Activated CD4-positive, alpha-beta T cell treated with anti-CD3 and anti-CD28 coated beads, Interleukin-2, amount 10 ng/mL, durations not matched to agents 7 days and 5 days (primary cell): ENCODE measurements around the gene C2CD3. TPM values are rescaled to one million over a fixed set of nuclear protein-coding genes. Genes with fewer than 3 reads are reported as not detected.

Experiments used
- CTCF ChIA-PET: fragments of 350-600 bp; sonication (Branson Sonifier 250); formaldehyde crosslinking; loops from one replicate; lab custom pipeline; 2021; ENCODE audit warnings: antibody characterized with exemption; lab: Charles Lee
- POLR2A ChIA-PET: fragments of 350-600 bp; sonication (Branson Sonifier 250); formaldehyde crosslinking; loops from one replicate; lab custom pipeline; 2021; ENCODE audit warnings: antibody characterized with exemption; lab: Charles Lee
- DNase-seq: peaks from one replicate; pipeline ENCODE4 v3.0.0-alpha.2; 2020
- H3K27ac Mint-ChIP-seq: one replicate; pipeline ENCODE4 v1.8.0; 2021; ENCODE audit warnings: mild to moderate bottlenecking, moderate library complexity, mixed read lengths
- H3K27me3 Mint-ChIP-seq: one replicate; pipeline ENCODE4 v1.8.0; 2021; ENCODE audit warnings: mixed read lengths
- H3K36me3 Mint-ChIP-seq: one replicate; pipeline ENCODE4 v1.8.0; 2021; ENCODE audit warnings: low read depth, mixed read lengths
- H3K4me1 Mint-ChIP-seq: one replicate; pipeline ENCODE4 v1.8.0; 2021; ENCODE audit warnings: mixed read lengths
- H3K4me3 Mint-ChIP-seq: one replicate; pipeline ENCODE4 v1.8.0; 2021; ENCODE audit warnings: mild to moderate bottlenecking, moderate library complexity, mixed read lengths
- H3K9me3 Mint-ChIP-seq: one replicate; pipeline ENCODE4 v1.8.0; 2021; ENCODE audit warnings: mixed read lengths
- total RNA-seq, 2 experiments: library from RNA; stranded (reverse); gene quantifications; one replicate each; pipeline ENCODE4 v1.2.3, GENCODE V29; 2021

C2CD3 gene
- total RNA-seq, 2 experiments from 2014 or later = 34.0 to 39.1 TPM

DNA sequence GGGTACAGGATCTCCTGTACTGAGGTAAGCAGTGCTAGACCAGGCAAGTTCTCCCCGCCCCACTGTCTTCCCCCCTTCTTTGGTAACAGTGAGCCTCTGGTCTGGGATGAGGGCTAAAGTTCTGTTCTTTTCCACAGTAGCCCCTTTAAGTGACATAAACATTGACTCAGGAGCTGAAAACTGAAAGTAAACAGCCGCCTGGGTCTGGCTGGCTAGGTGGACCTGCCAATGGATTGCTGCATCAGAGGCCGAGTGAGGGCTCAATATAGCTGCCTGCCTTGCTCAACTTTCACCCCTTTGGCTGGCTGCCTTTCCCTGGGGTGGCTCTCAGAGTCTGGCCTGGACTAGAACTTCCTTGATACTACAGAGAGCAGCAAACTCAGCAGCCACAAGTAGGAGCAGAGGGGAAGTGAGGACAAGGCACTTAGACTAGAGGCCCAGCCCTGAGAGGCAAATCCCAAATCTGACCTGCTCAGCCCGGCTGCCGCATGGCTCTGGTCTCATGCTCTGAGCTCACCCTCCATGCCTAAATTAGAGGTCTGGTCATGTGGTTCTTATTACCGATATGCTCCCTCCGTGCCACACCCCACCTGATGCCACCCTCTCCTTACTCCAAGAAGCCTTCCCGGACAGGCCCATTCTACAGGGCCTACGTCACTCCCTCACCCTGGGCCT, 152.3 kb downstream of the C2CD3 start:
- Mint-ChIP-seq H3K27ac (no peak overlapping the region), H3K27me3 (no peaks in the 10 kb centered on the region), H3K36me3 (peaks cover 37% of the 10 kb centered on the region), H3K4me1 (peaks cover 32% of the 10 kb centered on the region), H3K4me3 (no peak overlapping the region), H3K9me3 (no peaks in the 10 kb centered on the region)
- ChIA-PET POLR2A (interaction anchor here (0.9 kb wide), 1 partner anchor 9 kb away, joined by 4 read pairs; no protein-coding TSS in a partner anchor), CTCF (interaction anchor here (1.0 to 2.1 kb wide), 8 partner anchors 9 to 38 kb away, joined by 3 to 5 read pairs (median 3); partner anchors contain the start of genes UCP2 and UCP3)
- DNase-seq = no peak

DNA sequence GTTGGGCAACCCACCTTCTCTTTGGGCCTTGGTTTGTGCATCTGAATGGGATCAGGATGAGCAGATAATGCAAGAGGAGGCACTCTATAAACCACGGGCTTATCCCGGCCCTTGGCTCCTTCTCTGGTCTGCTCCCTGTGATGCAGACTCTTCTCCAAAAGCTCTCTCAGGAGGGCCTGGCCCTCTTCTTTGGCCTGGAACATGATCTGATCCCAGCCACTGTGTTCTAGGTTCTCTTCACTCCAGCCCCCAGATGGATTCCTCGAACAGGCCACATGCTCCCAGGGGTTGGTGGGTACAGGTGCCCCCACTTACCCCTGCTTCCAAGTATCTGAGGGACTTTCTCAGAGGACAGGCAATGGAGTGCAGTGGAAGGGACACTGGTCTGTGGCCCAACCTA, 153.2 kb downstream of the C2CD3 start:
- no peak overlapping the region for H3K4me3 Mint-ChIP-seq
- H3K27me3 Mint-ChIP-seq = no peaks in the 10 kb centered on the region
- peaks cover 33% of the 10 kb centered on the region for H3K4me1 Mint-ChIP-seq
- DNase-seq = no peak
- H3K36me3 Mint-ChIP-seq = peaks cover 32% of the 10 kb centered on the region
- ChIA-PET POLR2A (no interaction called here), CTCF (interaction anchor here (1.0 to 2.1 kb wide), 5 partner anchors 10 to 35 kb away, joined by 3 to 5 read pairs (median 4); partner anchors contain the start of gene UCP2)
- H3K27ac Mint-ChIP-seq = no peak overlapping the region
- H3K9me3 Mint-ChIP-seq = no peaks in the 10 kb centered on the region

- H3K4me3 Mint-ChIP-seq = no peak overlapping the region
- no peak overlapping the region for H3K27ac Mint-ChIP-seq
- ChIA-PET CTCF (interaction anchor here (1.1 to 1.6 kb wide), 4 partner anchors 10 to 44 kb away, joined by 3 to 4 read pairs (median 3); partner anchors contain the start of gene UCP2), POLR2A (no interaction called here)
- no peaks in the 10 kb centered on the region for H3K9me3 Mint-ChIP-seq
- peaks cover 48% of the 10 kb centered on the region for H3K4me1 Mint-ChIP-seq
- H3K36me3 Mint-ChIP-seq = peaks cover 41% of the 10 kb centered on the region
- H3K27me3 Mint-ChIP-seq = no peaks in the 10 kb centered on the region
- no peak for DNase-seq
Measured at GRCh38 chr11:74015919-74016684, 154.7 kb downstream of the C2CD3 start.

- ChIA-PET POLR2A (no interaction called here), CTCF (interaction anchor here (1.0 to 2.2 kb wide), 6 partner anchors 9 to 32 kb away, joined by 3 to 6 read pairs (median 4); partner anchors contain the start of gene UCP2)
- no peak overlapping the region for H3K4me3 Mint-ChIP-seq
- H3K36me3 Mint-ChIP-seq = peaks cover 44% of the 10 kb centered on the region
- no peaks in the 10 kb centered on the region for H3K27me3 Mint-ChIP-seq
- no peak for DNase-seq
- H3K27ac Mint-ChIP-seq = no peak overlapping the region
- H3K4me1 Mint-ChIP-seq = peaks cover 60% of the 10 kb centered on the region
- no peaks in the 10 kb centered on the region for H3K9me3 Mint-ChIP-seq
Measured at GRCh38 chr11:74014880-74015279, 155.9 kb downstream of the C2CD3 start.

DNA sequence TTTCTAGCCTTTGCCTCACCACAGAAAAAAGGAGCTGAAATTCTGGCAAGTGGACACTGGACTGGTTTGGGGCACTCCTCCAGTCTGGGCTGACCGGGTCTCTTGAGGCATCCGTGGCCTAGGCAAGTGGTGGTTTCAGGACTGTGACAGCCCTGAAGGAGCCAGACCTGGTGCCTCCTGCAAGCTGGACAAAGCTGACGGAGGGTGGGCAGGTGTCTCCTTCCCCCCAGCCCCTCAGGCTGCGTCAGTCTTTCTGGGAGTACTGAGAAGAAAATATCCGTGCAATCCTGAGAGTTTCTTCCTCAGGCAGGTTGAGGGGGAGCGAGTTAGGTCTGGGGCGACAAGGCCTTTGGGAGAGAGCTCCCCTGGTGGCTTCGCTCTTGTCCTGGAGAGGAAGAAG, 157.7 kb downstream of the C2CD3 start:
- peaks cover 39% of the 10 kb centered on the region for H3K36me3 Mint-ChIP-seq
- H3K27me3 Mint-ChIP-seq = no peaks in the 10 kb centered on the region
- CTCF ChIA-PET = interaction anchor here (0.6 to 2.2 kb wide), 6 partner anchors 16 to 145 kb away, joined by 3 to 6 read pairs (median 4); no protein-coding TSS in a partner anchor

GRCh38 chr11:74012074-74012809, 158.6 kb downstream of the C2CD3 start:
- no peaks in the 10 kb centered on the region for H3K9me3 Mint-ChIP-seq
- peaks cover 33% of the 10 kb centered on the region for H3K36me3 Mint-ChIP-seq
- ChIA-PET POLR2A (interaction anchor here (0.5 kb wide), 1 partner anchor 32 kb away, joined by 3 read pairs; no protein-coding TSS in a partner anchor), CTCF (interaction anchor here (0.6 to 1.8 kb wide), 6 partner anchors 12 to 198 kb away, joined by 3 to 5 read pairs (median 3); partner anchors contain the start of gene UCP2)
- peaks cover 69% of the 10 kb centered on the region for H3K4me1 Mint-ChIP-seq
- no peak overlapping the region for H3K4me3 Mint-ChIP-seq
- DNase-seq = no peak
- H3K27me3 Mint-ChIP-seq = no peaks in the 10 kb centered on the region
- H3K27ac Mint-ChIP-seq = peak overlapping the region; percentile 84

More for the DNA sequence above, 157.7 kb downstream of the C2CD3 start:
- Mint-ChIP-seq H3K27ac (no peak overlapping the region), H3K4me3 (no peak overlapping the region), H3K9me3 (no peaks in the 10 kb centered on the region), H3K4me1 (peaks cover 69% of the 10 kb centered on the region)
- DNase-seq = no peak
- POLR2A ChIA-PET = no interaction called here

DNA sequence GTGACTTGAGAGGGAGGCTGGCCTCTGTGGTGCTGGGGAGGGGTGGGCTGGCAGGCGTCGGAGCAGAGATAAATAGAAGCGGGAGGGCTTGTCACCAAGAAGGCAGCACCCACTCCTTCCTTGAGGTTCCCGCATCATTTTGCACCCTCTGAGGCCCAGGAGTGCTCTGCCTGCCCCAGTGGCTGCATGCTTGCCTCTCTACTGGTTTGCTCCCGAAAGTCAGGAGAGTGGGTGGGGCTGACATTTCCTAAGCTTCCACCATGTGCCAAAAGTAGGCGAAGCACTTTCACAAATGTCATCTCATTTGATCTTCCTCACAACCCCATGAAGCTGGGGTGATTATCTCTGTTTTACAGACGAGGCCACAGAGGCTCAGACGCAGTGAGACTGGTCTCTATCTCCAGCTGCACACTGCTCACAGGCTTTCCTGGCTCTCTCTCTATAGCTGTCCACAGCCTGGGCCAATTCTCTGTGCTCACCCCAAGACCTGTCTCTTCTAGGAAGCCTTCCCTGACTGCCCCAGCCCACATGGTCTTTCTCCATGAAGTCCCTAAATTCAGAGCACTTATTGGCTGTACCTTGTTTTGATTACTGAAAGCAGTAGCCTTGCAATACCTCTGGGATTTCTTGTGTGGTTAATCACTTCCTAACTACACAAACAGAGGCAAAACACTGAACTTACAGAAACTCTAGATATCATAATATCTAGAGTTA, 159.3 kb downstream of the C2CD3 start:
- no peaks in the 10 kb centered on the region for H3K9me3 Mint-ChIP-seq
- POLR2A ChIA-PET = interaction anchor here (0.5 kb wide), 1 partner anchor 31 kb away, joined by 3 read pairs; no protein-coding TSS in a partner anchor
- CTCF ChIA-PET = interaction anchor here (0.6 to 1.8 kb wide), 5 partner anchors 12 to 197 kb away, joined by 3 to 4 read pairs (median 3); partner anchors contain the start of gene UCP2
- peaks cover 70% of the 10 kb centered on the region for H3K4me1 Mint-ChIP-seq
- H3K27me3 Mint-ChIP-seq = no peaks in the 10 kb centered on the region
- DNase-seq = peak; percentile 28
- no peak overlapping the region for H3K4me3 Mint-ChIP-seq
- peak overlapping the region; percentile 84 for H3K27ac Mint-ChIP-seq
- peaks cover 28% of the 10 kb centered on the region for H3K36me3 Mint-ChIP-seq

DNA sequence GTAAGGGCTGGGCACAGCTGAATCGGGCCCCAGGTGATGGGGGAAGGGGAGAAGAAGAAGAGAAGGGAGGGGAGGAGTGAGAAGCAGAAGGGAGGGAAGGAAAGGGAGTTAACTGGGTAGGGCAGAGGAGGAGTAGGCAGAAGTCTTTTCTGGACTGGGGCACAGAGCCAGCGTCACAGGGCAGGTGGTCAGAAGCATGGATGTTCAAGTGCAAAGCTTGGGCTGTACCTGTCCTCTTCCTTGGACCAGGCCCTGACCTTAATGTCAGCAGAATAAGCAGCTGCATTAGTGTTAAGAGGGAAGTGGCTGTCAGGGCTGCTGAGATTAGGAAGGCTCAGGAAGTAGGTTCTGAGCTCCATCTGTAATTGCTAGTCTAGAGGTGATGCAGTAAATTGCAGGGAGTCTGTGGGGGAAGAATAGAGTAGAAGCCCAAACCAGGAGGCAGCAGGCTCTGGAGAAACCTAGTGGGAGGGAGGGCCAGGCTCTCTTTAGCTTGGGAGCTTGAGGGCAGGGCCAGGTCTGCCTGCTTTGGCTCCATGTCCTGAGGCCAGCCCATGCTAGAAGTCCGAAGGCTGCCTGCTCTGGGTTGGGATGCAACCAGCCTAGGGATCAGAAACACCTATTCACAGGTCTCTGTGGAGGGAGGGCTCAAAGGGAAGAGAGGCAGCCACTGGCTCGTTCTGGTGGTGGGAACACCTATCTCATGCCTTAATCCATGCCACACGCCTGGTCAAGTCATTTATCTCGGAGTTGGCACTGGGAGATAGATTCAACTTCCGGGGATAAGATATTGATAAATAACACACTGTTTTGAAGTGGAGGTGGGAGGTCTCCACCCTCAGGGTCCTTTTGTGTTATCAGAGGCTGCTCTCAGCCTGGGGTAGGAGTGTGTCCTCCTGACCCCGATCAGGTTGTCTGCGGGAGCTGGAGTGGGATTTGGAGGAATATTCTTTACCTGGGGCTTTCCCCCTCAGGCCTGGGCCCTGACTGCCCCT, 160.2 kb downstream of the C2CD3 start:
- ChIA-PET POLR2A (no interaction called here), CTCF (interaction anchor here (1.8 kb wide), 1 partner anchor 11 kb away, joined by 4 read pairs; no protein-coding TSS in a partner anchor)
- Mint-ChIP-seq H3K36me3 (peaks cover 21% of the 10 kb centered on the region), H3K9me3 (no peaks in the 10 kb centered on the region), H3K4me3 (no peak overlapping the region), H3K4me1 (peaks cover 72% of the 10 kb centered on the region), H3K27ac (peak overlapping the region; percentile 84), H3K27me3 (no peaks in the 10 kb centered on the region)
- no peak for DNase-seq

- Mint-ChIP-seq H3K27me3 (no peaks in the 10 kb centered on the region), H3K27ac (peak overlapping the region; percentile 33), H3K9me3 (no peaks in the 10 kb centered on the region), H3K4me3 (no peak overlapping the region), H3K4me1 (peaks cover 72% of the 10 kb centered on the region), H3K36me3 (peaks cover 25% of the 10 kb centered on the region)
- ChIA-PET CTCF (interaction anchor here (1.0 kb wide), 1 partner anchor 9 kb away, joined by 4 read pairs; no protein-coding TSS in a partner anchor), POLR2A (no interaction called here)
- DNase-seq = no peak
Measured at GRCh38 chr11:74009675-74010305, 161.0 kb downstream of the C2CD3 start.

DNA sequence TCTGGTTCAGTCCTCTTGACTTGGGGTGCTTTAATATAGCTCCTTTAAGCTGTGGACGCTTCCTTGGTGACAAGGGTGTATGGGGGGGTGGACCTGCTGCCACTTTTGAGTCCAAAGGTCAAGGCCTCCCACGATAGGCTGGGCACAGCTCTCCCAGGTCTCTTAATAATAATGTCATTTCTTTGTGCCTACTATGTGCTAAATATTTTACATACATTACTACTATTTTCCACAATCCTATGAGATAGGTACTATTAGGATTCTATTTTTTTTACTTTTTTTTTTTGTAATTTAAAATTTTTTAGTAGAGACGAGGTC, 161.6 kb downstream of the C2CD3 start:
- H3K9me3 Mint-ChIP-seq = no peaks in the 10 kb centered on the region
- POLR2A ChIA-PET = interaction anchor here (1.5 kb wide), 1 partner anchor 29 kb away, joined by 3 read pairs; no protein-coding TSS in a partner anchor
- peaks cover 23% of the 10 kb centered on the region for H3K36me3 Mint-ChIP-seq
- H3K27me3 Mint-ChIP-seq = no peaks in the 10 kb centered on the region
- no peak overlapping the region for H3K4me3 Mint-ChIP-seq
- no peak overlapping the region for H3K27ac Mint-ChIP-seq
- DNase-seq = no peak
- peaks cover 73% of the 10 kb centered on the region for H3K4me1 Mint-ChIP-seq
- CTCF ChIA-PET = interaction anchor here (1.0 kb wide), 1 partner anchor 10 kb away, joined by 4 read pairs; no protein-coding TSS in a partner anchor
